Breast epithelium (tissue), 4 donors: ENCODE data around the gene CBX2. TPM values are rescaled to one million over a fixed set of nuclear protein-coding genes. Genes with fewer than 3 reads are reported as not detected.
"Not testable (repeated sequence)": the region's sequence is repeated elsewhere in the genome, so short reads cannot be mapped to it uniquely, and the experiment has no call there.

Experiments
- DNase-seq, 2 donors: peaks; one replicate each; pipeline ENCODE4 v3.0.0-alpha.2; 2019; ENCODE audit warnings: low spot score in 2 of 2
- H3K27ac ChIP-seq, 2 donors: fragments of 200-600 bp; sonication (generic) in 1 of 2; one replicate each; pipeline ENCODE4 v1.5.1; 2016 to 2019; ENCODE audit warnings: mild to moderate bottlenecking in 1 of 2
- H3K27me3 ChIP-seq, 2 donors: fragments of 200-600 bp; sonication (generic) in 1 of 2; one replicate each; pipeline versions ENCODE4 v1.5.1 to v1.6.0; 2017 to 2019; ENCODE audit warnings: control low read depth in 1 of 2, mild to moderate bottlenecking in 1 of 2
- H3K36me3 ChIP-seq: fragments of 200-600 bp; one replicate; pipeline ENCODE4 v1.5.1; 2019
- H3K4me1 ChIP-seq, 2 donors: fragments of 200-600 bp; sonication (generic); one replicate each; pipeline ENCODE4 v1.5.1; 2016 to 2019; ENCODE audit warnings: control low read depth in 1 of 2
- H3K4me3 ChIP-seq, 3 donors: fragments of 200-600 bp; sonication (generic); 1 replicate in 2 of 3; 2 replicates in 1 of 3; pipeline ENCODE4 v1.5.1; 2016 to 2019; ENCODE audit warnings: mild to moderate bottlenecking in 3 of 3, moderate library complexity in 2 of 3
- H3K9me3 ChIP-seq, 2 donors: fragments of 200-600 bp; sonication (generic) in 1 of 2; one replicate each; pipeline ENCODE4 v1.5.1; 2016 to 2019; ENCODE audit warnings: control low read depth in 1 of 2
- CTCF ChIP-seq, 3 donors: fragments of 450-650 bp; IDR thresholded peaks; one replicate each; pipeline ENCODE4 v1.5.1; 2016 to 2017; ENCODE audit warnings: antibody characterized with exemption in 3 of 3, mild to moderate bottlenecking in 3 of 3, moderate library complexity in 3 of 3
- POLR2A ChIP-seq: fragments of 450-650 bp; IDR thresholded peaks from one replicate; pipeline ENCODE4 v1.6.1; 2016; ENCODE audit warnings: antibody characterized with exemption, mild to moderate bottlenecking, moderate library complexity
- POLR2AphosphoS5 ChIP-seq, 3 donors: sonication (generic); formaldehyde crosslinking; IDR thresholded peaks; one replicate each; pipeline ENCODE4 v1.6.1; 2017; ENCODE audit warnings: antibody characterized with exemption in 3 of 3
- intact Hi-C: fragments of 100-400 bp; cut with DNase I; formaldehyde crosslinking; loops from one replicate; pipeline ENCODE4 v1.15.1; 2023; ENCODE audit warnings: low total_unique reads
- total RNA-seq, 3 donors: library from RNA; depleted of rRNA; stranded (reverse); fragments of >200 nt; gene quantifications; one replicate each; pipeline ENCODE4 v1.1.0, GENCODE V29; 2016

CBX2 gene
- total RNA-seq, 3 donors from 2014 or later, result 1.2 to 2.2 (median 2.0) TPM

- Histone ChIP-seq H3K36me3 (no peaks in the 10 kb centered on the region), H3K4me3 (no peak overlapping the region), H3K27me3 (peaks cover 10 to 66% of the 10 kb centered on the region in 2 donors), H3K27ac (no peak overlapping the region), H3K9me3 (no peaks in the 10 kb centered on the region), H3K4me1 (no peaks in the 10 kb centered on the region)
- TF ChIP-seq POLR2A (no peak), POLR2AphosphoS5 (IDR thresholded peaks at IDR 0.05) (no peak), CTCF (IDR thresholded peaks at IDR 0.05) (no peak)
- intact Hi-C loops, result no loop called here
- no peak for DNase-seq
Measured at GRCh38 chr17:79749156-79749815, 28.7 kb upstream of the CBX2 start.

GRCh38 chr17:79749958-79750357, 28.0 kb upstream of the CBX2 start:
- no peak for TF ChIP-seq POLR2AphosphoS5 (IDR thresholded peaks at IDR 0.05)
- no peak for TF ChIP-seq CTCF (IDR thresholded peaks at IDR 0.05)
- no peak for TF ChIP-seq POLR2A
- no peak for DNase-seq
- Histone ChIP-seq H3K4me1 (no peaks in the 10 kb centered on the region), H3K9me3 (no peaks in the 10 kb centered on the region), H3K27me3 (peaks cover 10 to 71% of the 10 kb centered on the region in 2 donors), H3K27ac (no peak overlapping the region), H3K4me3 (no peak overlapping the region), H3K36me3 (no peaks in the 10 kb centered on the region)
- intact Hi-C loops, result no loop called here

GRCh38 chr17:79750650-79751545, 27.1 kb upstream of the CBX2 start:
- no peak for DNase-seq
- Histone ChIP-seq H3K27me3 (peaks cover 10 to 65% of the 10 kb centered on the region in 2 donors), H3K4me1 (no peaks in the 10 kb centered on the region), H3K27ac (no peak overlapping the region), H3K4me3 (no peak overlapping the region), H3K9me3 (no peaks in the 10 kb centered on the region), H3K36me3 (no peaks in the 10 kb centered on the region)
- intact Hi-C loops, result no loop called here
- TF ChIP-seq POLR2A (no peak), CTCF (IDR thresholded peaks at IDR 0.05) (no peak), POLR2AphosphoS5 (IDR thresholded peaks at IDR 0.05) (no peak)

GRCh38 chr17:79752175-79752574, 25.8 kb upstream of the CBX2 start:
- no peak overlapping the region for H3K27ac ChIP-seq
- TF ChIP-seq CTCF (IDR thresholded peaks at IDR 0.05), result no peak
- TF ChIP-seq POLR2A, result no peak
- no peak for TF ChIP-seq POLR2AphosphoS5 (IDR thresholded peaks at IDR 0.05)
- no peak for DNase-seq
- no peaks in the 10 kb centered on the region for H3K9me3 ChIP-seq
- no peak overlapping the region for H3K4me3 ChIP-seq
- peaks cover 9 to 59% of the 10 kb centered on the region in 2 donors for H3K27me3 ChIP-seq
- H3K36me3 ChIP-seq, result no peaks in the 10 kb centered on the region
- no peaks in the 10 kb centered on the region for H3K4me1 ChIP-seq
- intact Hi-C loops, result no loop called here

- H3K27ac ChIP-seq, result no peak overlapping the region
- H3K27me3 ChIP-seq, result peaks cover 0 to 37% of the 10 kb centered on the region in 2 donors
- no peaks in the 10 kb centered on the region for H3K36me3 ChIP-seq
- intact Hi-C loops, result no loop called here
- no peak for DNase-seq
- no peaks in the 10 kb centered on the region for H3K9me3 ChIP-seq
- H3K4me1 ChIP-seq, result no peaks in the 10 kb centered on the region
- TF ChIP-seq CTCF (IDR thresholded peaks at IDR 0.05) (no peak), POLR2A (no peak), POLR2AphosphoS5 (IDR thresholded peaks at IDR 0.05) (no peak)
- H3K4me3 ChIP-seq, result no peak overlapping the region
Measured at GRCh38 chr17:79754370-79754769, 23.6 kb upstream of the CBX2 start.

- DNase-seq, H3K9me3 ChIP-seq, H3K4me3 ChIP-seq, intact Hi-C loops, H3K4me1 ChIP-seq, H3K36me3 ChIP-seq, H3K27ac ChIP-seq: not testable (repeated sequence)
- peaks cover 0 to 31% of the 10 kb centered on the region in 2 donors for H3K27me3 ChIP-seq
Measured at GRCh38 chr17:79754903-79755302, 23.0 kb upstream of the CBX2 start.
